Loucy (cell line): Measurements from ENCODE around the gene TEKT4.

ENCODE experiments used
- H2AFZ ChIP-seq: fragments of 200-600 bp; sonication (generic); 2 replicates; pipeline ENCODE4 v1.6.0; 2016; ENCODE audit warnings: antibody characterized with exemption, mild to moderate bottlenecking, low read length, moderate library complexity
- H3F3A ChIP-seq: fragments of 200-600 bp; 2 replicates; pipeline ENCODE4 v1.6.0; 2016; ENCODE audit warnings: antibody characterized with exemption, low read depth, mild to moderate bottlenecking
- H3K27me3 ChIP-seq: fragments of 200-600 bp; sonication (generic); 2 replicates; pipeline ENCODE4 v1.6.1; 2014; ENCODE audit warnings: low read length, mild to moderate bottlenecking; ENCODE audit not compliant: insufficient read depth, poor library complexity, severe bottlenecking
- H3K36me3 ChIP-seq: fragments of 200-600 bp; sonication (generic); 2 replicates; pipeline ENCODE4 v1.6.1; 2016; ENCODE audit warnings: low read length; ENCODE audit not compliant: insufficient read depth
- H3K4me1 ChIP-seq: fragments of 200-600 bp; sonication (generic); 2 replicates; pipeline ENCODE4 v1.5.1; 2014; ENCODE audit warnings: low read length, mild to moderate bottlenecking; ENCODE audit not compliant: insufficient read depth, poor library complexity, severe bottlenecking
- H3K4me2 ChIP-seq: fragments of 200-600 bp; sonication (generic); 2 replicates; pipeline ENCODE4 v1.6.0; 2014; ENCODE audit warnings: antibody characterized with exemption, low read length, low read depth, mild to moderate bottlenecking; ENCODE audit not compliant: poor library complexity, severe bottlenecking
- H3K4me3 ChIP-seq: fragments of 200-600 bp; sonication (generic); 2 replicates; pipeline ENCODE4 v1.5.1; 2014; ENCODE audit warnings: low read length, mild to moderate bottlenecking, mixed read lengths; ENCODE audit not compliant: poor library complexity, severe bottlenecking
- H3K79me2 ChIP-seq: fragments of 200-600 bp; sonication (generic); 2 replicates; pipeline ENCODE4 v1.6.1; 2014; ENCODE audit warnings: low read length; ENCODE audit not compliant: insufficient read depth
- H3K9ac ChIP-seq: fragments of 200-600 bp; sonication (generic); 2 replicates; pipeline ENCODE4 v1.6.0; 2014; ENCODE audit warnings: mild to moderate bottlenecking, low read depth, low read length, moderate library complexity; ENCODE audit not compliant: poor library complexity, severe bottlenecking
- H3K9me2 ChIP-seq: fragments of 200-600 bp; sonication (generic); replicated peaks from 2 replicates; pipeline ENCODE4 v1.6.1; 2016; ENCODE audit warnings: low read depth, low read length, mixed read lengths
- H3K9me3 ChIP-seq: fragments of 200-600 bp; sonication (generic); 2 replicates; pipeline ENCODE4 v1.6.1; 2014; ENCODE audit warnings: mild to moderate bottlenecking, antibody characterized with exemption, low read length, low read depth; ENCODE audit not compliant: insufficient read depth
- H4K20me1 ChIP-seq: fragments of 200-600 bp; sonication (generic); 2 replicates; pipeline ENCODE4 v1.6.0; 2014; ENCODE audit warnings: antibody characterized with exemption, low read length, mild to moderate bottlenecking; ENCODE audit not compliant: insufficient read depth, poor library complexity, severe bottlenecking
- EZH2phosphoT487 ChIP-seq: fragments of 200-600 bp; IDR thresholded peaks from 2 replicates; pipeline ENCODE4 v1.6.1; 2018; ENCODE audit warnings: antibody characterized with exemption, mild to moderate bottlenecking, moderate library complexity, borderline replicate concordance
- TF ChIP-seq, protein P1 (sequence below): fragments of 200-600 bp; sonication (generic); conservative IDR thresholded peaks from 2 replicates; pipeline ENCODE4 v1.5.1; 2014; ENCODE audit warnings: mild to moderate bottlenecking, antibody characterized with exemption, low read length

Gene TEKT4

DNA sequence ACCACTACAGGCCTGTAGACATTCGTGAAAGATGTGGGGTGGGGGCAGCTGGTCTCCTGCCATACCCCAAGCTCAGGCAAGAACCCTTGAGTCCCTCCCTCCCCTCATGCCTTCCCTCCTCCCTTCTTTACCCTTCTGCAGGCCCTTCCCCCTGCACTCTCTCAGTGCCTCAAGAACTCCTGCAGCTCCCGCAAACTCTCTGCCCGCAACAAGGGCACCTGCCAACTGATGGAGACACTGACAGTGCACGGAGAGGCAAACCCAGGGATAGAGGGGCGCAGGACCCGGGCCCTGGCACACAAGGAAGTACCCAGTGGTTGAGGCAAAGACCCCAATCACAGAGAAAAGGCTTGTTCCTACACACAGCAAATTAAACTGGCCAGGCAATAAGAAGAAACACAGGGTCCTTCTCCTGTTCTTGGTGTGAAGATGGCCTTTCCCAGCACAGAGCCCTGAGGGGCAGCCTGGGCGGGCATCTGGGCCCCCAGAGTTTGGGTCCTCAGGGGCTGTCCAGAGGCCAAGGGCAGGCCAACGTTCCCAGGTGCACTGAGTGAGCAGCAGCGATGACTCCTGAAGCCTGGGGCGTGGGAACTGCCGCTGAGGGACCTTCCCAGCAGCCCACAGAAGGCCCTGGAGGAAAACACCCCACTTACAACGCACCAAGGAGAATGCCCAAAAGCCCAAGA, 1.6 kb downstream of the TEKT4 start:
- Histone ChIP-seq H4K20me1 (no peaks in the 10 kb centered on the region), H3K79me2 (no peaks in the 10 kb centered on the region), H3K27me3 (no peaks in the 10 kb centered on the region), H3K4me2 (no peak overlapping the region), H3K36me3 (no peaks in the 10 kb centered on the region), H2AFZ (no peak overlapping the region), H3K4me3 (no peak overlapping the region), H3K9me2 (no peaks in the 10 kb centered on the region), H3K9me3 (no peaks in the 10 kb centered on the region), H3K9ac (no peak overlapping the region), H3K4me1 (no peaks in the 10 kb centered on the region), H3F3A (no peaks in the 10 kb centered on the region)
- TF ChIP-seq, protein P1, sequence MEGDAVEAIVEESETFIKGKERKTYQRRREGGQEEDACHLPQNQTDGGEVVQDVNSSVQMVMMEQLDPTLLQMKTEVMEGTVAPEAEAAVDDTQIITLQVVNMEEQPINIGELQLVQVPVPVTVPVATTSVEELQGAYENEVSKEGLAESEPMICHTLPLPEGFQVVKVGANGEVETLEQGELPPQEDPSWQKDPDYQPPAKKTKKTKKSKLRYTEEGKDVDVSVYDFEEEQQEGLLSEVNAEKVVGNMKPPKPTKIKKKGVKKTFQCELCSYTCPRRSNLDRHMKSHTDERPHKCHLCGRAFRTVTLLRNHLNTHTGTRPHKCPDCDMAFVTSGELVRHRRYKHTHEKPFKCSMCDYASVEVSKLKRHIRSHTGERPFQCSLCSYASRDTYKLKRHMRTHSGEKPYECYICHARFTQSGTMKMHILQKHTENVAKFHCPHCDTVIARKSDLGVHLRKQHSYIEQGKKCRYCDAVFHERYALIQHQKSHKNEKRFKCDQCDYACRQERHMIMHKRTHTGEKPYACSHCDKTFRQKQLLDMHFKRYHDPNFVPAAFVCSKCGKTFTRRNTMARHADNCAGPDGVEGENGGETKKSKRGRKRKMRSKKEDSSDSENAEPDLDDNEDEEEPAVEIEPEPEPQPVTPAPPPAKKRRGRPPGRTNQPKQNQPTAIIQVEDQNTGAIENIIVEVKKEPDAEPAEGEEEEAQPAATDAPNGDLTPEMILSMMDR = no peak
- TF ChIP-seq EZH2phosphoT487 = no peak

DNA sequence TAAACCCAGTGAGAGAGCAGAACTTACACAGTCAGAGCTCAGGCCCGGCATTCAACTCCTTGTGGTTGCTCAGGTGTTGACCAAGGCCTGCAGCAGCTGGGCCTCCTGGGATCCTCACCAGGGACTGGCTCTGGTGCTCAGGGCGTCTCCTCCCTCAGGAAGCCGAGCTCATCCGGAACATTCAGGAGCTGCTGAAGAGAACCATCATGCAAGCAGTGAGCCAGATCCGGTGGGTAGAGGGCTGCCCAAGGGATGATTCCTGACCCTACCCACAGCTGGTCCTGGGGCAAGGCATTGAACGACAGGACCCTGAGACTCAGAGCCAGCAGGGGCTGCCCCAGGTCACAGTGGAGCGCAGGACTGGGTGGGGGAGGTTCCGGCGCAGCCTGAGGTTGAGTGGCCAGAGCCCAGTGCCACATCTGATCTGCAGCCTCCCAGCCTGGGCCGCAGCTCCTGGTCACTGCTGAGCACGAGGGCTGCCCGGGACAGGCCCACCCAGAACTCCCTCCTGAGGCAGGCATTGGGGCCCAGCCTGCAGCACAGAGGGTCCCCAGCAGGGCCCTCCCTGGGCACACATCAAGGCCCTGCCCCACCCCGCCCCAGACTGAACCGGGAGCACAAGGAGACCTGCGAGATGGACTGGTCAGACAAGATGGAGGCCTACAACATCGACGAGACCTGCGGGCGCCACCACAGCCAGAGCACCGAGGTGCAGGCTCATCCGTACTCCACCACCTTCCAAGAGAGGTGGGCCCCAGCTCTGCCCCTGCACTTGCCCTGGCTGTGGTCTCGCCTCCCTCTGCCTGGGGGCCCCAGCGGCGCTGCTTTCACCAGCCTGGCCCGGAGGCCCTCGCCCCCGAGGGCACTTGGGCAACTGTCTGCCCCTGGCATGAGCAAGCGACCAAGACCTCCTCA, 2.4 kb downstream of the TEKT4 start:
- H3K79me2 ChIP-seq = no peaks in the 10 kb centered on the region
- no peak overlapping the region for H3K4me2 ChIP-seq
- no peak overlapping the region for H2AFZ ChIP-seq
- no peaks in the 10 kb centered on the region for H3K9me2 ChIP-seq
- TF ChIP-seq EZH2phosphoT487 = no peak
- TF ChIP-seq, protein P1 = no peak
- H3K9me3 ChIP-seq = no peaks in the 10 kb centered on the region
- no peaks in the 10 kb centered on the region for H4K20me1 ChIP-seq
- H3K4me3 ChIP-seq = no peak overlapping the region
- H3K9ac ChIP-seq = no peak overlapping the region
- no peaks in the 10 kb centered on the region for H3K4me1 ChIP-seq
- no peaks in the 10 kb centered on the region for H3F3A ChIP-seq
- H3K36me3 ChIP-seq = no peaks in the 10 kb centered on the region
- H3K27me3 ChIP-seq = no peaks in the 10 kb centered on the region

DNA sequence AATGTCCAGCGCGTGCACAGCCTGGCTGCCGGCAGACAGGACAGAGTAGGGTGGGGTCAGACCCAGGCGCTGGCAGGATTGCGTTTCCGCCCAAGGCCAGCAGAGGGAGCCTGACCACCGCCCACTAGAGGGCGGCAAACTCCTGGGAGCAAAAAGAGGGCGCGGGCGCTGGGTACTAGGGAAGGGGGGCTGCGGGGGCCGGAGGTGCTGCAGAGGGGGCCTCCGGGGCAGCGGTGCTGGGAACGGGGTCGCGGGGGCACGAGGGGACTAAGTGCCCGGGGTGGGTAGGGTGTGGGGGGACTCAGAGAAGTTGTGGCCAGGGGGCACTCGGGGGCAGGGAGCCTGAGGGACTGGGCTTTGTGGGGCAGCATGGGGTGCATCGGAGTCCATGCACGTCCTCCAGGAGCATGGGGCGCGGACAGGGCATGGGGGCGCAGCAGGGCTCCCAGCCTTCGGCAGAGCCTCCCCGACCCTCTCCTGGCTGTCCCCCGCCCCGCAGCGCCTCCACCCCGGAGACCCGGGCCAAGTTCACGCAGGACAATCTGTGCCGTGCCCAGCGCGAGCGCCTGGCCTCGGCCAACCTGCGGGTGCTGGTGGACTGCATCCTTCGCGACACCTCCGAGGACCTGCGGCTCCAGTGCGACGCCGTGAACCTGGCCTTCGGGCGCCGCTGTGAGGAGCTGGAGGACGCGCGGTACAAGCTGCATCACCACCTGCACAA, 3.2 kb downstream of the TEKT4 start:
- Histone ChIP-seq H3K36me3 (no peaks in the 10 kb centered on the region), H3K9me3 (no peaks in the 10 kb centered on the region), H3K9me2 (no peaks in the 10 kb centered on the region), H3K4me3 (no peak overlapping the region), H3K4me1 (no peaks in the 10 kb centered on the region), H3F3A (no peaks in the 10 kb centered on the region), H2AFZ (no peak overlapping the region), H3K9ac (no peak overlapping the region), H3K79me2 (no peaks in the 10 kb centered on the region), H4K20me1 (no peaks in the 10 kb centered on the region), H3K27me3 (no peaks in the 10 kb centered on the region), H3K4me2 (no peak overlapping the region)
- TF ChIP-seq EZH2phosphoT487 = no peak
- TF ChIP-seq, protein P1 = peak; percentile 87
